ENCODE data around the gene RNASE4.

RNASE4 gene

GRCh38 chr14:20748439-20748838, 64.1 kb downstream of the RNASE4 start:
- DNase-seq: no peak

GRCh38 chr14:20750194-20750593, 65.8 kb downstream of the RNASE4 start:
- DNase-seq: no peak

Measured in NCI-H1092 treated with DMSO at 0.1 percent for 48 hours (cell line).